ENCODE results near the gene SAMD9.
"Not testable (repeated sequence)": the region's sequence is repeated elsewhere in the genome, so short reads cannot be mapped to it uniquely, and the experiment has no call there.

SAMD9 gene

DNA sequence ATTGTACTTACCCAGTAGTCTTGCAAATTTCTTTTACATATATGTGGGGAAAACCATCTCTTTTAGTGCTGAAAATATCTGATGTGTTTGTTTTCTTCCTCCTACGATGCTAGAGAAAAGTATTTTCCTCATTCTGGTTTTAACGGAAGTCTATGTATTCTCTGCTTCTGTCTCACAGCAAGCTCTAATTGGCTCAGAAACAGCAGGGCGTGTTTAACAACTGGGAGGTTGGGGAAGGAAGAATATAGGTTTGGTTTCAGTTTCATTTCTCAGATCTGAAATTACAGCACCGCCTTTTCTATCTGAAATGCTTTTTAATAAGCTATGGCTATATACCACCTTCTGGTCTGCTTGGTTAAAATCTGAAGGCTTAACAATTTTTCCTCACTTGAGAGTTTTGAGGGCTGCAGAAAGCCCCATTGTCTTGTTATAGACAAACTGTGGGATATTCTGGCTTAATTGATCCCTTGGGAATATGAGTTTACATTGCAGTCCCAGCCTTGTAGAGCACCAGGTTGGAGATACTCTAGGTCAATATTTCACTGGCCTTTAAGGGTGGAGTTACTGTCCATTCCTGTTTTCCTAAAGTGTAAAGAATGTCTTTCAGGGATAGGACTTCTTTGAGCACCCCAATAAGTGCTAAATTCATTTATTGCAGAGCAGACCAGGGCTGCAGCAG lies at the start of gene SAMD9:
Gene SAMD9, minus strand, starts transcription at position 128 of the 679 bp plus-strand sequence. CDS start 11,882 bp downstream, outside the sequence.
- DNase-seq = no peak

DNA sequence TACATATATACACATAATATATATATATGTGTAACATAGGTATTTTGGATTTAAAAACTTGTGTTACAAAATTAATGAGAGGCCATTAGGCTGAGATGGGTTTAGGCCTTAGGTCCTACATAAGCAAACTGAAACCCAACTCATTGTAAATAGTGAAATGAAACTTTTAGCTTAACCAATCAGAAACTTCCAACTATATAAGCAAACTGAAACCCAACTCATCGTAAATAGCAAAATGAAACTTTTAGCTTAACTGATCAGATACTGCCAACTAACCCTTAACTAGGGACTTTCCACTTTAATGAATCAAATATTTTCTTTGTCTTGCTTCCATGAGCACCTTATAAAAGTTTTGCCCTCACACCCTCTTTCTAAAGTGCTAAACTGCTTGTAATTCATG lies 47.7 kb upstream of the SAMD9 start:
- DNase-seq = no peak
- intact Hi-C loops (cut with DNase I) = no loop called here

More for the DNA sequence above, at the start of gene SAMD9:
- intact Hi-C loops (cut with DNase I) = no loop called here

DNA sequence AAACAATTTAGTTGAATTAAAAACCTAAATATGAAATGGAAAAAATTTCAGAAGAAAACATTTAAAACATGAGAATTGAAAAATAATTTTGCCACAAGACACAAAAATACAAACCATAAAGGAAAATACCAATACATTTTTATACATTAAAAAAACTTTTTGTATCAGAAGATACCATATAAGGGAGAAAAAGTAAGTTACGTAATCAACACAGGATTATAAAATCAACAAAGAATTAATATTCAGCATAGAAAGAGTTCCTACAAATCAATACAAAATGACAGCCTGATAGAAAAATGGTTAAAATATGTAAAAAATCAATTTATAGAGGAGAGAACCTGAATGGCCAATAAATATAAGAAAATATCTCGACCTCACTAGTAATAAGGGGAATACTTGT lies 47.0 kb upstream of the SAMD9 start:
- intact Hi-C loops (cut with DNase I) = no loop called here
- DNase-seq = no peak

GRCh38 chr7:93161181-93161762 lies 43.5 kb upstream of the SAMD9 start:
- DNase-seq = no peak
- intact Hi-C loops (cut with DNase I) = no loop called here

DNA sequence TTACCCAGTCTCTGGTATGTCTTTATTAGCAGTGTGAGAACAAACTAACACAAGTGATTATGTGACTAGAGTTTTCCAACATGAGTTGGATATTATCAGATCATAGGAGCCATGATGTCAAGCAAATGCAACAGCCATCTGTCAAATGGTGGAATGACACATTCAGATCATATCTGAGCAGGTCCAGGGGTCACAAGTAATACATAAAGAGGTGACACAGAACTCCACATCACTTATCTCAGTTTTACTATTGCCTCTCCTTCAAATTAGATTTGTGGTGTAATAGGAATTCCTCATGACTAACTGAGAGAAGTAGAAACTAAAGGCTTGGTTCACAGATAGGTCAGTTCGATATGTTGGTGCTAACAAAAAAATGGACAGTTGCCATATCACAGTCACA lies 42.6 kb upstream of the SAMD9 start:
- no peak for DNase-seq
- intact Hi-C loops (cut with DNase I) = no loop called here

DNA sequence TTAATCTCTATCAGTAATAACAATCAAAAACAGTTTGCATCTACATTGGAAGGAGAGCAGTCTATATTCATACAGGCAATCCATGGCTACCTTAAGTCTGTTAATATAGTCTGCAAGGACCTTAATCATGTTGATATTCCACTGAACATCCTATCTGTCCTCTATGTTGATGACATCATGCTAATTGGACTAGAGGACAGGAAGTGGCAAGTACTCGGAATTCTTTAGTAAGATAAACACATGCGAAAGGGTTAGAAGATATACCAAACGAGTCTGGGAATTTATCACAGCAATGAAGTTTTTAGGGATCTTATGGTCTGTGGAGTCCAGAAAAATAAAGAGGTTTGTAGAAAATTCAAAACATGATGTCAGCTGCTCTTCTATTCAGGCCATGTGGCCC lies 41.7 kb upstream of the SAMD9 start:
- no peak for DNase-seq
- intact Hi-C loops (cut with DNase I) = no loop called here

DNA sequence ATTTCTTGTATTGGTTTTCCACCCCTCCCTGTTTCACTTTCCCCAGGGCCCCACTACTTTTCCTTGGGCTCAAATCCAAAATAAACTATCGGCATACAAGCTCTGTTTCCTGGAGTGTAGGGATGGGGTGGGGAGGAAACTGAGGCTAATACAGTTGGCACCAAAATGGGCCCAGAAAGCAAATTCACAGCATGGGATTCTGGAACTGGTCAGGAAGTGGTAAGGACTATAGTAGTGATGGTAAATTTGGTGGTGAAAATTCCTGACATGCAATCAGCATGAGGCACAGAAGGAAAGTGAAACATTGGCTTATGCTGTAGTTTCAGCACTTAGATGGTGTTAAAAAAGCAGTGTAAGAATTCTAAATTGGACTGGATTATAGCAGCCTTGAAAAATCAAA lies 39.1 kb upstream of the SAMD9 start:
- intact Hi-C loops (cut with DNase I) = no loop called here
- DNase-seq = no peak

DNA sequence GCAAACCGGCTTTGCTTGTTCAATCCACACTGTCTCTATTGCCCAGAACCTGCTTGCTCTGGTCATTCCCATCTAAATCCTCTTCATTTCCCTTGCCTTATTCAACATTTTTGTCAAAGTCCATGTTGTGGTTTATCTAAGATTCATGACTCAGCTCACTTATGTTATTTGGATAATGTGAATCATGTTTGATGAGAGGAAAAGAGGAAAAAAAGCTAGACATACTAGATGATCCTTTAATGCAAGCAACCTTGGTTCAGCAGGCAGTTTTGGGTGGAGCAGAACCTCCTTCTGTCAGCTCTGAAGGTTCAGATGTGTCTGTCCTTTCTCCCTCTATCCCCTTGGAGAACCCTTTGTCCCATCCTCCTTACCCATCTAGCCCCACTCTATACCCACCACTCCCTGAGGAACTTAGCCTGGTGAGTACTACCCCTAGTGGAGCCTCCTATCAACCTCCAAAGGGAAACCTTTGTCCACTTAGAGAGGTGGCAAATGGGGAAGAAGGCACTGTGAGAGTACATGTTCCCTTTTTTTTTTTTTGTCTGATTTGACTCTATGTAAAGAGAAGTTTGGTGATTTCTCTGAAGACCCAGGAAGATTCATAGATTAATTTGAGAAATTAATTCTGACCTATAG lies 32.5 kb upstream of the SAMD9 start:
- no peak for DNase-seq
- intact Hi-C loops (cut with DNase I) = no loop called here

DNA sequence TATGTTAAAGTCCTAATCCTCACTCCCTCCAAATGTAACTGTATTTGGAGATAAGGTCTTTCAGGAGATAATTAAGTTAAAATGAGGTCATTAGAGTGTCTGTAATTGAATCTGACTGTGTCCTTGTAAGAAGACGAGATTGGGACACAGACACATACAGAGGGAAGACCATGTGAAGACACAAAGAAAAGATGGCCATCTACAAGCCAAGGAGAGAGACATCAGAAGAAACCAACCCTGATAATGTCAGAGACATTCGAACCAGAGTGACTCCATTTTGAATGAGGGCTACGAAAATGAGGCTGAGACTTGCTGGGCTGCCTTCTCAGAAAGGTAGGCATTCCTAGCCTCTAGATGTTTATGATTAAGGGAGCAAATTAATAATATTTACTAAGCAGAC lies 30.9 kb upstream of the SAMD9 start:
- DNase-seq = no peak
- intact Hi-C loops (cut with DNase I) = no loop called here

GRCh38 chr7:93148144-93148543 lies 30.4 kb upstream of the SAMD9 start, which contains the start of gene SAMD9L:
TSS of gene SAMD9L (minus strand) at chr7:93148385. CDS start at chr7:93135971, 12,414 bp downstream.
- intact Hi-C loops (cut with DNase I) = no loop called here
- DNase-seq = no peak

DNA sequence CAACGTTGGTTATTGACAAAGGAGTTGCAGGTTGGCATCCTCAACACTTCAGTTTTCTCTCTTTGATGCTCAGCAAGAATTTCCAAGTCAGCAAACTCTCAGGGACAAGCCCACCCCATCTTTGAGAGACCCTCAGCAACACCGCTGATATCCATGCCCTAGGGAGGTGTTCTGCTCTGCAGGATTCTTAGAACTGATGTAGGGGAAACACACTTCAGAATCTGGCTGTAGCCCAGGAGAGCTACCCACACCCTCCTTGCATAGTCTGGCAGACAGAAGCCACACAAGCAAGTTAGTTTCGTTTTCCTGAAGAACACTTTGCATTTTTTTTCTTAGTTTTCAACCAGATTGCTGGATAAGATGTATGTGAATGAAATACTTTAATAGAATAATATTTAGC lies 29.6 kb upstream of the SAMD9 start:
- intact Hi-C loops (cut with DNase I) = no loop called here
- peak in 1 of 10 donors; percentile 8 for DNase-seq

DNA sequence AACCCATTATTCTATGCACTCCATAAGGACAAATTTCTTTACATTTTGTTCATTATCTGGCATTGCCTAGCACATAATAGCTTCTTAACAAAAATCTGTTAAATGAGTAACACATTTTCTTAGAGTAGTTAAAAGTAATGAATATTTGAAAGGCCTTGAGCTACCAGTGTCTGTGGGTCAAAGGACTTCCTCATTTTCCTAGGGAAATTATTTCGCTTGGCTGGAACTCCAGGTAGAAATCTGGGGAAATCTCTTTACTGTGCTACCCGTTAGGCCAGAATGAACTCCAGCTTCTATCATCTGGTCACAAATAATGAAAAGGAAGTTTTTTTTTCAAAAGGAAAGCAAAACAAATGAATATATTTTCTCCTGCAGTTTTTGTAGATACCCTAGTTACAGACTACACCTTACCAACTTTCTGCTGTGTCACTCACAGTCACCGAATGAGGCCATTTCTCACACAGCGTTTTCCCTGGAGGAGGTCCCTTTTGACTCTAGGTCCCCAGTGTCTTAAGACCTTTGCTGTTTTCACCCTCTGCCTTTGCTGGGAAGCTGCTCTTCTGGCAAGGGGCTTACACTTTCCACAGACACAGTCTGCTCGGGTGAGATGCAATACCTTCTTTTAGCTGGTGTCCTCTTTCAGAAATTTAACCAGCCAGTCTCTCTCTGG lies 28.8 kb upstream of the SAMD9 start:
- intact Hi-C loops (cut with DNase I) = no loop called here
- DNase-seq = no peak

DNA sequence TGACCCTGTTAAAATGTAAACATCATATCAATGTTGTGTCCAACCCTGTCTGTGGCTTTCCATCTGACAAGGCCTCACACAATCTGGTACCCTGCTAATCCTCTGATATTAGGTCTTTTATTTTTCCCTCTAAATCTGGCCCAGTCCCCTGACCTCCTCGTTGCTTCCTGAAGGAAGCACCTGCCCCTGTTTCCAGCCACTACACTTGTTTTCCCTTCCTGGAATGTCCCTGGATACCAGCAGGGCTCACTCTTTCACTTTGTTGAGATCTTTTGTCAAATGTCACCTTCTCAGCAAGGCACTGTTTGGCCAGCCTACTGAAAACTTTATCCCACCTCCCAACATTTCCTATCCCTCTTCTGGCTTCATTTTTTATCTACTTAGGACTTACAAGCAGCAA lies 28.3 kb upstream of the SAMD9 start:
- DNase-seq = no peak
- intact Hi-C loops (cut with DNase I) = no loop called here

DNA sequence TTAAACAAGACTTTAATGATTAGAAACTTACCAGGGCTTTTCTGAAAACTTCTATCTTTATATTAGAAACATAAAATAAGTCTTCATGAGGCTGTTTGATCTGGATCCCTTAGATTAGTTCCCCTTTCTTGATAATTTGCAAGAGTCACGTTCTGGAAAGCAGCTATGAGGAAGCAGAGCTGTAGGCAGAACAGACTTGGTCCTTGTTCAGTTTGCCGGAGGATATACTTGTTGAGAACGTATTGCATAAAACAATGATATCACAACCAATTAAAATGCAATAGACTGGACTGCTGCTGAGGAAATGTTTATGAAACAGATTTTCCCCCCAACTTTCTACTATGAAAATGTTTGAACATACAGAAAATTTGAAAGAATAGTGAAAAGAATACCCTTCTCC lies 27.6 kb upstream of the SAMD9 start:
- intact Hi-C loops (cut with DNase I) = no loop called here
- no peak for DNase-seq

DNA sequence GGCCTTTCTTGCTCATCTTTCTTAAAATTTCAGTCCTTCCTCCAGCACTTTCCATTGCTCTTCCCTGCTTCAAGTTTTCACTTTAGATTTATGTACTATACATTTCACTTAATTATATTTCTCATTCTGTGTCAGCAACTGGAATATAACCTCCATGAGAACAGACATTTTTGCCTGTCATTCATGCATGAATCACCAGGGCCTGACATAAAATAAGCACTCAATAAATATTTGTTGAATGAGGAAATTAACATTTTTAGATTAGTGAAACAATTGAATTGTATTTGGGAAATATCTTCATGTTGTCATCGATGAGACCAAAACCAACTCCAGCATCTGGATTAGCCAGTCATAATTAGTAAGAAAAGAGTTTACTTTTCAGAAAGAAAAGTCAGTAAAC lies 24.3 kb upstream of the SAMD9 start:
- intact Hi-C loops (cut with DNase I) = no loop called here
- no peak for DNase-seq

DNA sequence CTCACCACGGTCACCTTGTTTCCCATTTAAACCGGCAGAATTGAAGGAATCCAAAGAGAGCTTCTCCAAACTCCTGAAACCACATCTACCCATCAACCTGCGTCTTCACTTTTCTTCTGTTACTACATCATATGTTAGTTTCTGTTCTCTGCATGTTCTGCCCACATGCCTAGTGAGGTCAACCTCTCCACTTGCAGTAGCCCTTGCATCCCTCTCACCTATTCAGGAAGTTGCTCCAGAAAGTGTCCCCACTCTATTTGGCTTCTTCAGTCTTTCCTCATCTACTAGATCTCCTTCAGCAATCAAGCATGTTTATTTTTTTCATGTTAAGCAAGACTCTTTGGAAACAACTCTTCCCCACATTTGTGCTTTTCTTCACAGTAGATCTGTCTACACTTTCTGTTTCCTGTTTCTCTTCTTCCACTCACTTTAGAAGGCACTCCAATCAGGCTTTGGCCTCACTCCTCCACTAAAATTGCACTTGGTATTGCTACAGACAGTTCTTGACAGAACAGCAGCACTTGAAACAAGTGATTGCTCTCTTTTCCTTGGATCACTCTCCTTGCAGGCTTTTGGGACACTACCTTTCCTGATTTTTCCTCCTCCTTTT lies 22.9 kb upstream of the SAMD9 start:
- intact Hi-C loops (cut with DNase I) = no loop called here
- no peak for DNase-seq

GRCh38 chr7:93138576-93138975 lies 20.8 kb upstream of the SAMD9 start:
- intact Hi-C loops (cut with DNase I) = no loop called here
- peak in 1 of 10 donors; percentile 76 for DNase-seq

- intact Hi-C loops (cut with DNase I) = no loop called here
- DNase-seq = no peak
Observed at GRCh38 chr7:93133005-93133404, 15.2 kb upstream of the SAMD9 start.

GRCh38 chr7:93132216-93132615 lies 14.4 kb upstream of the SAMD9 start:
- intact Hi-C loops (cut with DNase I) = no loop called here
- no peak for DNase-seq

- intact Hi-C loops (cut with DNase I); DNase-seq: not testable (repeated sequence)
Observed at GRCh38 chr7:93126954-93127353, 9.2 kb upstream of the SAMD9 start.

- intact Hi-C loops (cut with DNase I); DNase-seq: not testable (repeated sequence)
Observed at GRCh38 chr7:93123532-93123931, 5.8 kb upstream of the SAMD9 start.

All from posterior cingulate gyrus (tissue), 11 donors.